Left forelimb (tissue), 1 donor: ENCODE data around the gene MISP.
"Not testable (repeated sequence)": the region's sequence is repeated elsewhere in the genome, so short reads cannot be mapped to it uniquely, and the experiment has no call there.

Experiments
- DNase-seq: peaks from one replicate; pipeline ENCODE4 v3.0.0-alpha.2; 2018; ENCODE audit warnings: low spot score

Gene MISP

GRCh38 chr19:725461-726089 is 25.3 kb upstream of the MISP start:
- no peak for DNase-seq

- no peak for DNase-seq
These were observed 23.6 kb upstream of the MISP start for GRCh38 chr19:726993-727956.

GRCh38 chr19:728011-728410 is 22.9 kb upstream of the MISP start:
- DNase-seq, result no peak

- not testable (repeated sequence) for DNase-seq
These were observed 21.3 kb upstream of the MISP start for GRCh38 chr19:729564-729963.

- DNase-seq, result no peak
These were observed 20.8 kb upstream of the MISP start for GRCh38 chr19:729965-730668.

GRCh38 chr19:731000-731399 is 19.9 kb upstream of the MISP start:
- no peak for DNase-seq

GRCh38 chr19:732148-733069 is 18.5 kb upstream of the MISP start:
- DNase-seq, result no peak

- DNase-seq, result no peak
These were observed 16.2 kb upstream of the MISP start for GRCh38 chr19:734716-735115.

- DNase-seq, result no peak
These were observed 14.8 kb upstream of the MISP start for GRCh38 chr19:736125-736524.

- DNase-seq, result no peak
These were observed 13.3 kb upstream of the MISP start for GRCh38 chr19:737591-738093.

- no peak for DNase-seq
These were observed 12.3 kb upstream of the MISP start for GRCh38 chr19:738509-739128.

- no peak for DNase-seq
These were observed 10.8 kb upstream of the MISP start for GRCh38 chr19:739998-740715.

- not testable (repeated sequence) for DNase-seq
These were observed 10.0 kb upstream of the MISP start for GRCh38 chr19:740816-741505.

- DNase-seq, result no peak
These were observed 9.3 kb upstream of the MISP start for GRCh38 chr19:741506-742131.

GRCh38 chr19:742540-743075 is 8.3 kb upstream of the MISP start:
- DNase-seq, result no peak

GRCh38 chr19:743168-743687 is 7.7 kb upstream of the MISP start:
- DNase-seq, result peak; percentile 79

- not testable (repeated sequence) for DNase-seq
These were observed 5.8 kb upstream of the MISP start for GRCh38 chr19:745138-745537.

GRCh38 chr19:746208-746819 is 4.6 kb upstream of the MISP start:
- DNase-seq, result no peak
